GM19452 (cell line): ENCODE data around the gene FCN3.

Experiments
- ATAC-seq: cut with Tn5 transposase; IDR thresholded peaks from one replicate; pipeline ENCODE4 v1.9.1; 2021; ENCODE audit not compliant: unreplicated experiment

FCN3 gene

GRCh38 chr1:27380766-27381733 is 6.4 kb upstream of the FCN3 start:
- ATAC-seq: no peak

GRCh38 chr1:27380224-27380623 is 5.6 kb upstream of the FCN3 start:
- no peak for ATAC-seq

- no peak for ATAC-seq
Observed at GRCh38 chr1:27379564-27380122, 5.0 kb upstream of the FCN3 start.

- ATAC-seq: no peak
Observed at GRCh38 chr1:27377760-27378495, 3.3 kb upstream of the FCN3 start.

- ATAC-seq: no peak
Observed at GRCh38 chr1:27372808-27373690, 1.6 kb downstream of the FCN3 start.

GRCh38 chr1:27372022-27372807 is 2.4 kb downstream of the FCN3 start:
- ATAC-seq: no peak

- no peak for ATAC-seq
Observed at GRCh38 chr1:27368869-27369582, 5.6 kb downstream of the FCN3 start.

GRCh38 chr1:27367160-27367650 is 7.4 kb downstream of the FCN3 start:
- ATAC-seq: no peak

GRCh38 chr1:27366411-27367159 is 8.0 kb downstream of the FCN3 start, which contains the start of gene MAP3K6:
TSS of gene MAP3K6 (minus strand) at chr1:27366961. CDS start at chr1:27366597, 364 bp downstream.
- no peak for ATAC-seq

- ATAC-seq: no peak
Observed at GRCh38 chr1:27366113-27366410, 8.6 kb downstream of the FCN3 start.

- no peak for ATAC-seq
Observed at GRCh38 chr1:27365372-27366112, 9.1 kb downstream of the FCN3 start.

- no peak for ATAC-seq
Observed at GRCh38 chr1:27364696-27365371, 9.8 kb downstream of the FCN3 start.

GRCh38 chr1:27363766-27364695 is 10.6 kb downstream of the FCN3 start:
- ATAC-seq: no peak

GRCh38 chr1:27361553-27361952 is 13.1 kb downstream of the FCN3 start:
- ATAC-seq: no peak

- no peak for ATAC-seq
Observed at GRCh38 chr1:27361044-27361402, 13.6 kb downstream of the FCN3 start.
